ENCODE results near the gene COMMD10.

GRCh38 chr5:116154252-116154651, 69.4 kb downstream of the COMMD10 start:
- TF ChIP-seq CTCF (optimal IDR thresholded peaks at IDR 0.05 in 1 of 3, IDR thresholded peaks at IDR 0.05 in 1 of 3, conservative IDR thresholded peaks at IDR 0.05 in 1 of 3; ENCODE audit: extremely low read depth in 1 of 3, insufficient read depth in 2 of 3, low read length in 3 of 3) = no peak
- TF ChIP-seq EZH2 (IDR thresholded peaks at IDR 0.05; ENCODE audit: low read length) = no peak
